ENCODE results near the gene RNASE9. TPM values are rescaled to one million over a fixed set of nuclear protein-coding genes. Genes with fewer than 3 reads are reported as not detected.
"Not testable (repeated sequence)": the region's sequence is repeated elsewhere in the genome, so short reads cannot be mapped to it uniquely, and the experiment has no call there.

Gene RNASE9
- total RNA-seq, 1 experiment from 2014 or later, result not detected

- BruUV-seq (replicated peaks), result no TSS peak
- intact Hi-C loops (cut with micrococcal nuclease; ENCODE audit: unreplicated experiment), result no loop called here
- CTCF ChIA-PET, result no interaction called here
Measured at GRCh38 chr14:20569066-20569465, 8.2 kb upstream of the RNASE9 start.

GRCh38 chr14:20568393-20568792, 7.5 kb upstream of the RNASE9 start:
- H3K36me3 Mint-ChIP-seq (ENCODE audit: insufficient read depth, unreplicated experiment), result no peaks in the 10 kb centered on the region
- no TSS peak for BruUV-seq (replicated peaks)
- CTCF ChIA-PET, result no interaction called here
- DNase-seq, result no peak
- peaks cover 29% of the 10 kb centered on the region for H3K27me3 Mint-ChIP-seq (ENCODE audit: unreplicated experiment)
- H3K4me3 Mint-ChIP-seq (ENCODE audit: low read depth, unreplicated experiment), result no peak overlapping the region
- TF ChIP-seq CTCF (IDR thresholded peaks at IDR 0.05; ENCODE audit: unreplicated experiment), result no peak
- no peaks in the 10 kb centered on the region for H3K4me1 Mint-ChIP-seq (ENCODE audit: low read depth, unreplicated experiment)
- no peak overlapping the region for H3K27ac Mint-ChIP-seq (ENCODE audit: unreplicated experiment)
- intact Hi-C loops (cut with micrococcal nuclease; ENCODE audit: unreplicated experiment), result no loop called here
- peaks cover 3% of the 10 kb centered on the region for H3K9me3 Mint-ChIP-seq (ENCODE audit: low read depth, unreplicated experiment)

More at GRCh38 chr14:20569066-20569465, 8.2 kb upstream of the RNASE9 start:
- no peak overlapping the region for H3K27ac Mint-ChIP-seq (ENCODE audit: unreplicated experiment)
- H3K4me3 Mint-ChIP-seq (ENCODE audit: low read depth, unreplicated experiment), result no peak overlapping the region
- peaks cover 3% of the 10 kb centered on the region for H3K9me3 Mint-ChIP-seq (ENCODE audit: low read depth, unreplicated experiment)
- H3K36me3 Mint-ChIP-seq (ENCODE audit: insufficient read depth, unreplicated experiment), result no peaks in the 10 kb centered on the region
- H3K27me3 Mint-ChIP-seq (ENCODE audit: unreplicated experiment), result peaks cover 23% of the 10 kb centered on the region
- DNase-seq, result no peak
- no peak for TF ChIP-seq CTCF (IDR thresholded peaks at IDR 0.05; ENCODE audit: unreplicated experiment)
- H3K4me1 Mint-ChIP-seq (ENCODE audit: low read depth, unreplicated experiment), result no peaks in the 10 kb centered on the region

GRCh38 chr14:20567199-20567598, 6.4 kb upstream of the RNASE9 start:
- DNase-seq, result not testable (repeated sequence)

GRCh38 chr14:20564501-20564997, 3.7 kb upstream of the RNASE9 start:
- no peak overlapping the region for H3K4me3 Mint-ChIP-seq (ENCODE audit: low read depth, unreplicated experiment)
- intact Hi-C loops (cut with micrococcal nuclease; ENCODE audit: unreplicated experiment), result no loop called here
- no peak for TF ChIP-seq CTCF (IDR thresholded peaks at IDR 0.05; ENCODE audit: unreplicated experiment)
- no peaks in the 10 kb centered on the region for H3K4me1 Mint-ChIP-seq (ENCODE audit: low read depth, unreplicated experiment)
- BruUV-seq (replicated peaks), result no TSS peak
- H3K9me3 Mint-ChIP-seq (ENCODE audit: low read depth, unreplicated experiment), result peaks cover 3% of the 10 kb centered on the region
- H3K36me3 Mint-ChIP-seq (ENCODE audit: insufficient read depth, unreplicated experiment), result no peaks in the 10 kb centered on the region
- DNase-seq, result no peak
- CTCF ChIA-PET, result no interaction called here
- peaks cover 31% of the 10 kb centered on the region for H3K27me3 Mint-ChIP-seq (ENCODE audit: unreplicated experiment)
- no peak overlapping the region for H3K27ac Mint-ChIP-seq (ENCODE audit: unreplicated experiment)

More at GRCh38 chr14:20567199-20567598, 6.4 kb upstream of the RNASE9 start:
- H3K9me3 Mint-ChIP-seq (ENCODE audit: low read depth, unreplicated experiment); intact Hi-C loops (cut with micrococcal nuclease; ENCODE audit: unreplicated experiment); H3K36me3 Mint-ChIP-seq (ENCODE audit: insufficient read depth, unreplicated experiment); H3K4me3 Mint-ChIP-seq (ENCODE audit: low read depth, unreplicated experiment); H3K27ac Mint-ChIP-seq (ENCODE audit: unreplicated experiment); H3K4me1 Mint-ChIP-seq (ENCODE audit: low read depth, unreplicated experiment); CTCF ChIA-PET; BruUV-seq (replicated peaks): not testable (repeated sequence)
- H3K27me3 Mint-ChIP-seq (ENCODE audit: unreplicated experiment), result peaks cover 31% of the 10 kb centered on the region

- TF ChIP-seq CTCF (IDR thresholded peaks at IDR 0.05; ENCODE audit: unreplicated experiment), result no peak
- CTCF ChIA-PET, result interaction anchor here (0.6 to 0.7 kb wide), 2 partner anchors 42 to 210 kb away, joined by 3 to 11 read pairs; no protein-coding TSS in a partner anchor
- no peak for DNase-seq
- H3K9me3 Mint-ChIP-seq (ENCODE audit: low read depth, unreplicated experiment), result peaks cover 3% of the 10 kb centered on the region
- no peak overlapping the region for H3K4me3 Mint-ChIP-seq (ENCODE audit: low read depth, unreplicated experiment)
- H3K27me3 Mint-ChIP-seq (ENCODE audit: unreplicated experiment), result peaks cover 31% of the 10 kb centered on the region
- BruUV-seq (replicated peaks), result no TSS peak
- no peaks in the 10 kb centered on the region for H3K36me3 Mint-ChIP-seq (ENCODE audit: insufficient read depth, unreplicated experiment)
- H3K4me1 Mint-ChIP-seq (ENCODE audit: low read depth, unreplicated experiment), result no peaks in the 10 kb centered on the region
- intact Hi-C loops (cut with micrococcal nuclease; ENCODE audit: unreplicated experiment), result no loop called here
- no peak overlapping the region for H3K27ac Mint-ChIP-seq (ENCODE audit: unreplicated experiment)
Measured at GRCh38 chr14:20563971-20564370, 3.1 kb upstream of the RNASE9 start.

Measured in Calu3 (cell line).